Suprapubic skin (tissue), 4 donors: ENCODE measurements around the gene PKN2. TPM values are rescaled to one million over a fixed set of nuclear protein-coding genes. Genes with fewer than 3 reads are reported as not detected.

ENCODE experiments used
- DNase-seq, 2 donors: peaks; one replicate each; pipeline ENCODE4 v3.0.0-alpha.2; 2019; ENCODE audit warnings: low spot score in 2 of 2
- H3K27ac ChIP-seq: fragments of 200-600 bp; sonication (generic); one replicate; pipeline ENCODE4 v1.5.1; 2019
- H3K27me3 ChIP-seq: fragments of 200-600 bp; sonication (generic); one replicate; pipeline ENCODE4 v1.5.1; 2019
- H3K36me3 ChIP-seq: fragments of 200-600 bp; sonication (generic); one replicate; pipeline ENCODE4 v1.5.1; 2019
- H3K4me1 ChIP-seq: fragments of 200-600 bp; sonication (generic); one replicate; pipeline ENCODE4 v1.5.1; 2019
- H3K4me3 ChIP-seq: fragments of 200-600 bp; sonication (generic); one replicate; pipeline ENCODE4 v1.5.1; 2019; ENCODE audit warnings: mild to moderate bottlenecking
- H3K9me3 ChIP-seq: fragments of 200-600 bp; sonication (generic); one replicate; pipeline ENCODE4 v1.5.1; 2019
- EP300 ChIP-seq: sonication (generic); formaldehyde crosslinking; IDR thresholded peaks from one replicate; pipeline ENCODE4 v1.6.1; 2017; ENCODE audit warnings: antibody characterized with exemption
- POLR2A ChIP-seq, 2 donors: fragments of 450-650 bp; IDR thresholded peaks; one replicate each; pipeline ENCODE4 v1.6.1; 2017; ENCODE audit warnings: antibody characterized with exemption in 2 of 2, mild to moderate bottlenecking in 2 of 2, moderate library complexity in 2 of 2
- POLR2AphosphoS5 ChIP-seq, 3 donors: sonication (generic); formaldehyde crosslinking; IDR thresholded peaks; one replicate each; pipeline ENCODE4 v1.6.1; 2017; ENCODE audit warnings: antibody characterized with exemption in 3 of 3
- WGBS: methylation state at CpG from one replicate; pipeline ENCODE4 v1.1.5; 2018; 5-methylcytosine and 5-hydroxymethylcytosine counted together
- total RNA-seq, 4 donors: library from RNA; depleted of rRNA; stranded (reverse); fragments of >200 nt; gene quantifications; one replicate each; pipeline ENCODE4 v1.1.0, GENCODE V29; 2016
- TF ChIP-seq, protein P1 (sequence below), 2 donors: fragments of 200-600 bp in 1 of 2; fragments of 450-650 bp in 1 of 2; sonication (generic) in 1 of 2; IDR thresholded peaks; one replicate each; pipeline ENCODE4 v1.5.1; 2016 to 2019; ENCODE audit warnings: antibody characterized with exemption in 2 of 2, mild to moderate bottlenecking in 1 of 2, moderate library complexity in 1 of 2

The PKN2 gene
- total RNA-seq, 4 donors from 2014 or later = 17.7 to 68.2 (median 33.6) TPM

DNA sequence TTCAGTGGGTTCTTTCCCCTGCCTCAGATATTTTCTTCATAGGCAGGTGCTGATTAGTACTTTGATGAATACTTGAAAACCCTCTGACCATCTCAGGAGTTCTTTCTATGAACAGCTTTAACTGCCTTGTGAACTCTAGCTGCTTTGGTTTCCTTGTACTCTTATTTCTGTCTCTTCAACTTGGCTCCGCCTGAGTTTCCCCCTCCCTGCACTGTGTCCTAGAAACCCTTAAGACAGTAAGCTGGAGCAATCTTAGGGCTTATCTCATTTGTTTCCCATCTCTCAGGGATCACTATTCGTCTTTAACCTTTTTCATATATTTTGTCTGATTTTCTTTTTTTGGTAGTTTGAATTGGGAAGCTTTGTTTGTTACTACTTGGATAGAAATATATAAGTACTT is 99.1 kb downstream of the PKN2 start:
- no peak for DNase-seq
- 92% methylated on average over 2 of the region's 2 CpGs for WGBS
- Histone ChIP-seq H3K4me3 (no peak overlapping the region), H3K9me3 (no peaks in the 10 kb centered on the region), H3K36me3 (peaks cover 38% of the 10 kb centered on the region), H3K4me1 (no peaks in the 10 kb centered on the region), H3K27ac (no peak overlapping the region), H3K27me3 (no peaks in the 10 kb centered on the region)
- TF ChIP-seq EP300 = no peak
- TF ChIP-seq POLR2AphosphoS5 (IDR thresholded peaks at IDR 0.05) = no peak
- TF ChIP-seq, protein P1, sequence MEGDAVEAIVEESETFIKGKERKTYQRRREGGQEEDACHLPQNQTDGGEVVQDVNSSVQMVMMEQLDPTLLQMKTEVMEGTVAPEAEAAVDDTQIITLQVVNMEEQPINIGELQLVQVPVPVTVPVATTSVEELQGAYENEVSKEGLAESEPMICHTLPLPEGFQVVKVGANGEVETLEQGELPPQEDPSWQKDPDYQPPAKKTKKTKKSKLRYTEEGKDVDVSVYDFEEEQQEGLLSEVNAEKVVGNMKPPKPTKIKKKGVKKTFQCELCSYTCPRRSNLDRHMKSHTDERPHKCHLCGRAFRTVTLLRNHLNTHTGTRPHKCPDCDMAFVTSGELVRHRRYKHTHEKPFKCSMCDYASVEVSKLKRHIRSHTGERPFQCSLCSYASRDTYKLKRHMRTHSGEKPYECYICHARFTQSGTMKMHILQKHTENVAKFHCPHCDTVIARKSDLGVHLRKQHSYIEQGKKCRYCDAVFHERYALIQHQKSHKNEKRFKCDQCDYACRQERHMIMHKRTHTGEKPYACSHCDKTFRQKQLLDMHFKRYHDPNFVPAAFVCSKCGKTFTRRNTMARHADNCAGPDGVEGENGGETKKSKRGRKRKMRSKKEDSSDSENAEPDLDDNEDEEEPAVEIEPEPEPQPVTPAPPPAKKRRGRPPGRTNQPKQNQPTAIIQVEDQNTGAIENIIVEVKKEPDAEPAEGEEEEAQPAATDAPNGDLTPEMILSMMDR (IDR thresholded peaks at IDR 0.05) = no peak

DNA sequence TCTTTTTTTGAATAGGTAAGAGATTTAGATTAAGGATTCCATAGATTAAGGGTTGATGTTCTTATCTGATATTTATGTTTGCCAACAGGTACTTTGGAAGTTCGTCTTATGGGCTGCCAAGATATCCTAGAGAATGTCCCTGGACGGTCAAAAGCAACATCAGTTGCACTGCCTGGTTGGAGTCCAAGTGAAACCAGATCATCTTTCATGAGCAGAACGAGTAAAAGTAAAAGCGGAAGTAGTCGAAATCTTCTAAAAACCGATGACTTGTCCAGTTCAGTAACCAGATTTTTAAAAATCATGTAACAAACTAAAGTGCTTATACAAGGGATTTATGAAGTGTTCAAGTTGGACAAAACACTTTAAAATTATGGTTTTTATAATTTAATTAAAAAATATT is 100.5 kb downstream of the PKN2 start:
- TF ChIP-seq, protein P1 (IDR thresholded peaks at IDR 0.05) = no peak
- TF ChIP-seq EP300 = no peak
- TF ChIP-seq POLR2A (IDR thresholded peaks at IDR 0.05) = no peak
- no peak for TF ChIP-seq POLR2AphosphoS5 (IDR thresholded peaks at IDR 0.05)
- Histone ChIP-seq H3K27ac (no peak overlapping the region), H3K4me1 (no peaks in the 10 kb centered on the region), H3K9me3 (no peaks in the 10 kb centered on the region), H3K27me3 (no peaks in the 10 kb centered on the region), H3K4me3 (no peak overlapping the region), H3K36me3 (peaks cover 37% of the 10 kb centered on the region)
- no peak for DNase-seq
- 93% methylated on average over 6 of the region's 6 CpGs for WGBS

DNA sequence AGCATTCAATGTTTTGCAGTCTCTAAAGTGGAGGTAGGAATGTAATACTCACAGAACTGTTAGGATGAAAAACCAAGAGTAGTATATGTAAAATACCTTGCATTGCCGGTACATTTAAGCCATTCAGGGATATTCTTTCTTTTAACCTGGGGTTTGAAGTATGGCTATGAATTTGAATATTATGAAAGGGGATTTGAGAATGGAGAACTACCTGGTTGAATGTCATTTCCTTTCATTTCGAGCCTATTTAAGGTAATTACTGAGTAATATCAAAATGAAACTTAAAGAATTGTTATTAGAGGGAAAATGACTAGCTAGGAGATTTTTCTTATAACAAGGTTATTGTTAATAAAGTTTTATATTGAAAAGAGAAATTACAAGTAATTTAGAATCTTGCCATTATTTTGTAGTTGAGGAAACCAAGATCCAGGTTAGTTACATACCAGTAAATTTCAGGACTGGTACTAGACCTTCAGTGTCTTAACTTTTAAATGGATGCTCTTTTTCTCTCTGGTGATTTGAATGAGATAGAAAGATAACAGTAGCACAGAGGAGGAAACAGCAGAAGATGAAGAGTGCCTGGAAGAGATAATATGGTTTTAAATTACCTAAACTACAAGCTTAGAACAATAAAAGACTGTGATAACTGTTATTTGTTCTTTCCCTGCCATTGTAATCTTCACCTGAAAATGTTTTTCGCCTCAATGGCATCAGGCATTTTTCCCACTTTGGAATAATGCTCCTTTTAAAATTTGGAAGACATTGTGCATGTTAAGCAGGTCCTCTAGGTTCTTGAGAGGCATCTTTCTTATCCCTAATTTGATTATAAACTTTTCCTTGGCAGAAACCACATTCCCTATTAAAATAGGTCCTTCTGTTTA is 103.2 kb downstream of the PKN2 start:
- TF ChIP-seq POLR2AphosphoS5 (IDR thresholded peaks at IDR 0.05) (no peak), EP300 (no peak)
- TF ChIP-seq, protein P1 (IDR thresholded peaks at IDR 0.05) = no peak
- DNase-seq = no peak
- WGBS = 93% methylated on average over 3 of the region's 3 CpGs
- H3K36me3 ChIP-seq = peaks cover 50% of the 10 kb centered on the region
- H3K27me3 ChIP-seq = no peaks in the 10 kb centered on the region
- H3K9me3 ChIP-seq = no peaks in the 10 kb centered on the region
- H3K4me1 ChIP-seq = no peaks in the 10 kb centered on the region
- H3K4me3 ChIP-seq = no peak overlapping the region
- H3K27ac ChIP-seq = no peak overlapping the region

DNA sequence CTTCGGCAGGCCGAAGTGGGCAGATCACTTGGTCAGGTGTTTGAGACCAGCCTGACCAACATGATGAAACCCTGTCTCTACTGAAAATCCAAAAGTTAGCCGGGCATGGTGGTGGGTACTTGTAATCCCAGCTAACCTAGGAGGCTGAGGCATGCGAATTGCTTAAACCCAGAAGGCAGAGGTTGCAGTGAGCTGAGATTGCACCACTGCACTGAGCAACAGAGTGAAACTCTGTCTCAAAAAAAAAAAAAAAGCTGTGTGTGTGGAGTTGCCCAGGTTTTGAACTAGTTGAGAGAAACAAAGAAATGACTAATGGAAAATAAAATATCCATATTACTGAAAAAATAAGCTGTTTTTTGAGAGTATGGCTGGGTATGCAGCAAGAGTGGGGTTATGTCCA is 107.1 kb downstream of the PKN2 start:
- TF ChIP-seq POLR2AphosphoS5 (IDR thresholded peaks at IDR 0.05) = no peak
- TF ChIP-seq EP300 = no peak
- TF ChIP-seq POLR2A (IDR thresholded peaks at IDR 0.05) = no peak
- TF ChIP-seq, protein P1 (IDR thresholded peaks at IDR 0.05) = no peak
- DNase-seq = no peak
- Histone ChIP-seq H3K27me3 (no peaks in the 10 kb centered on the region), H3K4me3 (no peak overlapping the region), H3K27ac (no peak overlapping the region), H3K4me1 (no peaks in the 10 kb centered on the region), H3K9me3 (no peaks in the 10 kb centered on the region), H3K36me3 (peaks cover 51% of the 10 kb centered on the region)
- 97% methylated on average over 4 of the region's 4 CpGs for WGBS

DNA sequence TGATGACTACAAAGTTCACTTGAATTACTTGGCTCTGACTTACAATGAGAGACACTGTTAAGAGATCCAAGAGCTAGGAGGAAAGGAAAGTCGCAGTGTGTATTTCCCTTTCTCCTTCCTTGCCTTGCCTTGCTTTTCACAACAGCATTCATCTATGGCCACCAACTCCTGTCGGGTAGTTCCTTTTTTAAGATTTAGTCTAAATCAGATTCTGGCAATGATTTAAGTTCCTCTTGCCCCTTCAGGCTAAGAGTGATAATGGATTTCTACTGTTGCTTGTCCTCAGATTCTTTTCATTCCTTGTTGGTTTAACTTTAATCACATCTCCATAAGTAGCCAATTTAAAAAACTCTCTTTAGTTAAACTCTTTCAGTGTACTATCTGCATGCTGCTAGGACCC is 115.4 kb downstream of the PKN2 start:
- no peaks in the 10 kb centered on the region for H3K9me3 ChIP-seq
- WGBS = 84% methylated on average over 2 of the region's 2 CpGs
- peaks cover 49% of the 10 kb centered on the region for H3K36me3 ChIP-seq
- no peaks in the 10 kb centered on the region for H3K27me3 ChIP-seq
- DNase-seq = no peak
- H3K4me1 ChIP-seq = no peaks in the 10 kb centered on the region
- no peak overlapping the region for H3K4me3 ChIP-seq
- no peak overlapping the region for H3K27ac ChIP-seq
- TF ChIP-seq, protein P1 (IDR thresholded peaks at IDR 0.05) = no peak
- TF ChIP-seq POLR2AphosphoS5 (IDR thresholded peaks at IDR 0.05) = no peak
- no peak for TF ChIP-seq EP300
- no peak for TF ChIP-seq POLR2A (IDR thresholded peaks at IDR 0.05)
